ENCODE measurements around the gene ELN. TPM values are rescaled to one million over a fixed set of nuclear protein-coding genes. Genes with fewer than 3 reads are reported as not detected.
"Not testable (repeated sequence)": the region's sequence is repeated elsewhere in the genome, so short reads cannot be mapped to it uniquely, and the experiment has no call there.

ELN gene
- 47.6 and 65.9 TPM in 2 replicates for total RNA-seq (2021)
- Bru-seq, nascent RNA = percentile 53 among the genes with signal in this experiment
- percentile 51 among the genes with signal in this experiment for BruChase-seq, experiment 1, labeled RNA remaining after a 2-hour chase
- percentile 74 among the genes with signal in this experiment for BruChase-seq, experiment 2, labeled RNA remaining after a 6-hour chase
- long read RNA-seq, partial matches to known transcripts = 19 of 63 reads
- long read RNA-seq, other reads (novel, unspliced or antisense) = 35 of 63 reads

DNA sequence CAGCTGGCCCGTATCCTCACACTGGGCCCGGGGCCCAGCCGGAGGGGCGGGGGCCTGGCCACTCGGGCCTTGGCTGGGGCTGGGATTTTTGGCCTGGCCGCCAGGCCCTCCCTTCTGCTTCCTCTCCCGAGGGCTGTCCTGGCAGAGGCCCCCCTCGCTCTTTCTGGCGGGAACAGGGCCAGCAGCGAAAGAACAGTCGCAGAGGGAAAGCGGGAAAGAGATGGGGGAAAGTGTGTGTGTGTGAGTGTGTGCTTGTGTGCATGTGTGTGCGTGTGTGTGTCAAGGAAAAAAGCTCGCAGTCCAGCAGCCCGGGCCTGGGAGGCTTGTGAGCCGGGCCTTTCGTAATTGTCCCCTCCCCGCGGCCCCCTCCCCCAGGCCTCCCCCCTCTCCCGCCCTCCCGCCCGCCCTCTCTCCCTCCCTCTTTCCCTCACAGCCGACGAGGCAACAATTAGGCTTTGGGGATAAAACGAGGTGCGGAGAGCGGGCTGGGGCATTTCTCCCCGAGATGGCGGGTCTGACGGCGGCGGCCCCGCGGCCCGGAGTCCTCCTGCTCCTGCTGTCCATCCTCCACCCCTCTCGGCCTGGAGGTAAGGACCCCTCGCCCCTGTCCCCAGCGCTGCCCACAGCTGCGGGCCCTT lies at the start of gene ELN:
ELN (plus strand) TSS at position 491 of the 638 bp plus-strand sequence; CDS start at position 506, 15 bp downstream.
- peak; percentile 72 for DNase-seq (ENCODE audit: low spot score)
- TF ChIP-seq, protein P1, sequence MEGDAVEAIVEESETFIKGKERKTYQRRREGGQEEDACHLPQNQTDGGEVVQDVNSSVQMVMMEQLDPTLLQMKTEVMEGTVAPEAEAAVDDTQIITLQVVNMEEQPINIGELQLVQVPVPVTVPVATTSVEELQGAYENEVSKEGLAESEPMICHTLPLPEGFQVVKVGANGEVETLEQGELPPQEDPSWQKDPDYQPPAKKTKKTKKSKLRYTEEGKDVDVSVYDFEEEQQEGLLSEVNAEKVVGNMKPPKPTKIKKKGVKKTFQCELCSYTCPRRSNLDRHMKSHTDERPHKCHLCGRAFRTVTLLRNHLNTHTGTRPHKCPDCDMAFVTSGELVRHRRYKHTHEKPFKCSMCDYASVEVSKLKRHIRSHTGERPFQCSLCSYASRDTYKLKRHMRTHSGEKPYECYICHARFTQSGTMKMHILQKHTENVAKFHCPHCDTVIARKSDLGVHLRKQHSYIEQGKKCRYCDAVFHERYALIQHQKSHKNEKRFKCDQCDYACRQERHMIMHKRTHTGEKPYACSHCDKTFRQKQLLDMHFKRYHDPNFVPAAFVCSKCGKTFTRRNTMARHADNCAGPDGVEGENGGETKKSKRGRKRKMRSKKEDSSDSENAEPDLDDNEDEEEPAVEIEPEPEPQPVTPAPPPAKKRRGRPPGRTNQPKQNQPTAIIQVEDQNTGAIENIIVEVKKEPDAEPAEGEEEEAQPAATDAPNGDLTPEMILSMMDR (conservative IDR thresholded peaks at IDR 0.05; ENCODE audit: low read depth, low read length) = no peak

DNA sequence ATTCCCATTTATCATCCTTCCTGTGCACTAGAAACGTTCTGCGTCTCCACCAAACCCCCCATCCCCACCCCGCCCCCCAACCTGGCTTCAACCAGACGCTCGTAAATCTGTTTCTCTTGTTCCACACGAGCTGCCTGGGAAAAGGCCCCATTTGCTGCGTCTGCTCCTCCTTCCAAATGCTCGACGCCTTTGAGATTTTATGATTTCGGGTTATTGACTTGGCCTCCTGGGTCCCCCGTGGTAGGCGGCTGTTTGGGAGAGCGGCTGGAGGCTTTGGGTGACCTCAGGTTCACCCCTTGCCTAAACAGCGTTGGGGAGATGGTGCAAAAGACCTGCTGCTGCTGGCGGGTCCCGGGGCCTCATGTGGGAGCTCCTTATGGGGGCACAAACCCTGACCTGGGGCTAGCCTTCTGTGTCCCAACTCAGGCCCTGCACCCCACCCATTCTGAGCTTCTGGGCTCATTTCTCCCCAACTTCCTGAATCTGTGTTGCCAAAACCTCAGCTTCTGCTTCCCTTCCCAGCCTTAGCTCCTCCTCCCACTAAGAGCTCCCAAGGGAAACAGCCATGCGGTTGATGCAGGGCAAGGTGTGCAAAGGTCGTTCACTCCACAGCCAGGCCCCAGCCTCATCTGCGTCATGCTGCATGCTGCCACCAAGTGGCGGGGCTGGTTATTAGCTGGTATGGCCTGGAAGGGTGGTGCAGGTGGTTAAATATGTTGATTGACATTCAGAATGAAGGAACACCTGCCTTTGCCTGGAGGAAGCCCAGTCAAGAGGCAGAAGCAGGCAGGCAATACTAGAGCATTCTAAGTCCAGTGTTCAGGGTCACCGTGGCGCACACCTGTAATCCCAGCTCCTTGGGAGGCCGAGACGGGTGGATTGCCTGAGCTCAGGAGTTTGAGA lies 49.1 kb upstream of the ELN start:
- Histone ChIP-seq H3K4me3 (ENCODE audit: low read depth, low read length, poor library complexity, severe bottlenecking) (no peak overlapping the region), H3K27ac (ENCODE audit: low read depth, low read length, poor library complexity, severe bottlenecking) (no peak overlapping the region), H3K4me1 (ENCODE audit: insufficient read depth, low read length, poor library complexity, severe bottlenecking) (no peaks in the 10 kb centered on the region), H3K36me3 (ENCODE audit: insufficient read depth, low read length, poor library complexity, severe bottlenecking) (no peaks in the 10 kb centered on the region), H3K9me3 (ENCODE audit: low read depth, low read length, poor library complexity, severe bottlenecking) (no peaks in the 10 kb centered on the region), H3K27me3 (replicated peaks; ENCODE audit: insufficient read depth, low read depth, low read length, poor library complexity) (no peaks in the 10 kb centered on the region)
- TF ChIP-seq EZH2 (IDR thresholded peaks at IDR 0.05; ENCODE audit: borderline replicate concordance, low read depth, low read length, poor library complexity, severe bottlenecking) = no peak
- TF ChIP-seq, protein P1 (conservative IDR thresholded peaks at IDR 0.05; ENCODE audit: low read depth, low read length) = peak; percentile 40
- intact Hi-C loops (cut with micrococcal nuclease; ENCODE audit: unreplicated experiment) = no loop called here
- peak; percentile 11 for DNase-seq (ENCODE audit: low spot score)
- POLR2A ChIA-PET (ENCODE audit: low non-redundant PET) = no interaction called here
- no TSS peak for BruUV-seq (replicated peaks)
- CTCF ChIA-PET = interaction anchor here (0.6 kb wide), 1 partner anchor 423 kb away, joined by 3 read pairs; no protein-coding TSS in a partner anchor

More for the DNA sequence above, at the start of gene ELN:
- Histone ChIP-seq H3K27ac (ENCODE audit: low read depth, low read length, poor library complexity, severe bottlenecking) (peak within 1 kb of the TSS; percentile 40), H3K4me1 (ENCODE audit: insufficient read depth, low read length, poor library complexity, severe bottlenecking) (peaks cover 48% of the 10 kb centered on the region), H3K9me3 (ENCODE audit: low read depth, low read length, poor library complexity, severe bottlenecking) (no peaks in the 10 kb centered on the region), H3K36me3 (ENCODE audit: insufficient read depth, low read length, poor library complexity, severe bottlenecking) (no peaks in the 10 kb centered on the region), H3K27me3 (replicated peaks; ENCODE audit: insufficient read depth, low read depth, low read length, poor library complexity) (no peaks in the 10 kb centered on the region), H3K4me3 (ENCODE audit: low read depth, low read length, poor library complexity, severe bottlenecking) (peak within 1 kb of the TSS; percentile 45)
- CTCF ChIA-PET = no interaction called here
- POLR2A ChIA-PET (ENCODE audit: low non-redundant PET) = interaction anchor here (0.6 kb wide), 1 partner anchor 64 kb away, joined by 9 read pairs; no protein-coding TSS in a partner anchor
- no TSS peak for BruUV-seq (replicated peaks)
- intact Hi-C loops (cut with micrococcal nuclease; ENCODE audit: unreplicated experiment) = loop anchor here (2.0 kb wide), 1 partner anchor 161 kb away; no protein-coding TSS in a partner anchor

DNA sequence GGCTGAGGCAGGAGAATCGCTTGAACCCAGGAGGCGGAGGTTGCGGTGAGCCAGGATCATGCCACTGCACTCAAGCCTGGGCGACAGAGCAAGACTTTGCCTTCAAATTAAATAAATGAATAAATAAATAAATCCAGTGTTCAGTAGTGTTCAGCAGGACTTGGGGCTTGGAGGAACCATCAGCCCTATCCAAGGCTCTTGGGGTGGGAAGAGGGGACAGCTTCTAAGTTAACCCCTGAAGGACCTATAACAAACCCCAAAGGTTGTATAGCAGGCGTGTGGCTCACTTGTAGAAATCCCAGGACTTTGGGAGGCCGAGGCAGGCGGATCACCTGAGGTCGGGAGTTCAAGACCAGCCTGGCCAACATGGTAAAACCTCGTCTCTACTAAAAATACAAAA lies 48.3 kb upstream of the ELN start:
- H3K4me1 ChIP-seq (ENCODE audit: insufficient read depth, low read length, poor library complexity, severe bottlenecking); H3K4me3 ChIP-seq (ENCODE audit: low read depth, low read length, poor library complexity, severe bottlenecking); POLR2A ChIA-PET (ENCODE audit: low non-redundant PET); H3K27me3 ChIP-seq (replicated peaks; ENCODE audit: insufficient read depth, low read depth, low read length, poor library complexity); BruUV-seq (replicated peaks); H3K36me3 ChIP-seq (ENCODE audit: insufficient read depth, low read length, poor library complexity, severe bottlenecking); DNase-seq (ENCODE audit: low spot score); H3K27ac ChIP-seq (ENCODE audit: low read depth, low read length, poor library complexity, severe bottlenecking); H3K9me3 ChIP-seq (ENCODE audit: low read depth, low read length, poor library complexity, severe bottlenecking); intact Hi-C loops (cut with micrococcal nuclease; ENCODE audit: unreplicated experiment): not testable (repeated sequence)
- CTCF ChIA-PET = interaction anchor here (0.6 kb wide), 1 partner anchor 422 kb away, joined by 3 read pairs; no protein-coding TSS in a partner anchor
